H4 (cell line): ENCODE results near the gene IL20RB. TPM values are rescaled to one million over a fixed set of nuclear protein-coding genes. Genes with fewer than 3 reads are reported as not detected.

Experiments used
- DNase-seq: peaks from one replicate; pipeline ENCODE4 v3.0.0-alpha.2; 2015; ENCODE audit warnings: low spot score
- total RNA-seq: library from RNA; depleted of rRNA; stranded (reverse); fragments of >200 nt; shearing (Covaris generic); gene quantifications from 2 replicates; pipeline ENCODE4 v1.2.3, GENCODE V29; 2014; rRNA removed

IL20RB gene
- total RNA-seq, 1 experiment from 2014 or later = 61.5 TPM

DNA sequence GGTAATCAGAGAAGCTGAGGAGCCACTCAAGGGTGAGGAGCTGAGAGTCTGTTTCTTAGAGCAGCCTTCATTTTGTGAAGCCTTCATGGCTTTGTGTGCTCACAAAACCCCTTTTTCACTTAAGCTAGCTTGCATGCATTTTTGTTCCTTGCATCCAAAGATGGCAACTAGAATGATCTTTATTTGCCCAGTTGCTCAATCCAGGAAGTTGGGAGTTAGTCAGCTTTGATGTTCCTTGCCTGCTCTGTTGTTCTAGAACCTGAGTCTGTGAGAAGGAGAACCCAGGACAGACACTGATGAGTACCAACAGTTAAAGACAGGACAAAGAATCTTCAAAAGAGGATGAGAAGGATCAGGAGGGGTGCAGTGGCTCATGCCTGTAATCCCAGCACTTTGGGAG is 81.8 kb downstream of the IL20RB start:
- DNase-seq = no peak

DNA sequence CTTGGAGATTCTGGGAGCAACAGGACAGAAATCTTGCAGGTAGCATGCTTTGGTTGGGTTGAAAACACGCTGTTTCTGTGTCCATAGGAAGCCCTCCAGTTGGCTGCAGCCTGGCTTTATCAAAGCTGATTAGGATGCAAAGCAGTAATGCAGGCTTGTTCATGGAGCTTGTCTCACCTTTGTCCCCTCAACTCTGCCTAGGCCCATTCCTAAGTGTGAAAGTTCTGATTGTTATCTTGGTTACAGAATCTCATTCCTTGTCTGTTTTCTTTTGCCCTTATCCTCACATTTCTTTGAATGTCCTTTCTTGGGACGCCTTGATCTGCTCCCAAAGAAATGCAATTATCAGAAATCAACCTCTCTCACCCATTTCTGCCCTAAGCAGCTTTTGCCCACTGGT is 83.5 kb downstream of the IL20RB start:
- no peak for DNase-seq

DNA sequence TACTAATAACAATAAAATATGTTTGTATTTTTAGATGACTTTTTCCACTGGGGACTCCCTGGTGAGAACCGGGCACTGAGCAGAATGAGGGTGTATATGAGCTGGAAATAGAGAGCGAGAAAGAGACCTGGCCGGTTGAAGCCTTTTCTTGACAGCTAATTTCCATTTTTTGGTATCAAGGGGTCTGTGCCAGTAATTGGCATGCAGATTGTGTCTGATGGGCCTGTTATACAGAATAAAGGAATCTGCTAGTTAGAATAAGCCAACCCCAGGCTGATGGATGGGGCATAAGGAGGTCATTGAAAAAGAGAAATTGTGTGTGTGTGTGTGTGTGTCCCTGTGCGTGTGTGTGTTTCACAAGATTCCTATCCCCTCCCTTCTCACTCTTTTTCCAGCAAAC is 83.9 kb downstream of the IL20RB start:
- DNase-seq = no peak

DNA sequence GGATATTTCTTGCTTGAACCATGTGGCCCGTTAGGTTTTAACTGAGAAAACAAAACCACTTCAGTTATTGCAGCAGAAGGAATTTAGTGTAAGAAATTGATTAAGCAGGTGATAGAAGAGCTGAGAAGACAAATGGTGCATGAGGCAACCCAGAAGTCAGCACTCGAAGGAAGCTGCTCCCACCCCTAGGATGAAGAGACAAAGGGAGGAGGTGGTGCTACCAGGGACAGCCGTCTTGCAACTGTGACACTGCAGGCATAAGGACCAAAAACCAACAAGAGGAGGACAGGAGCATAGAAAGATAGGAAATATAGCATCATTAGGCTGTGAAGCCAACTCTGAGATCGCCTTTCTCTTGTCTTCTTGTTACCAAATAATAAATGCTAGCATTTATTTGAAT is 89.0 kb downstream of the IL20RB start:
- DNase-seq = no peak

DNA sequence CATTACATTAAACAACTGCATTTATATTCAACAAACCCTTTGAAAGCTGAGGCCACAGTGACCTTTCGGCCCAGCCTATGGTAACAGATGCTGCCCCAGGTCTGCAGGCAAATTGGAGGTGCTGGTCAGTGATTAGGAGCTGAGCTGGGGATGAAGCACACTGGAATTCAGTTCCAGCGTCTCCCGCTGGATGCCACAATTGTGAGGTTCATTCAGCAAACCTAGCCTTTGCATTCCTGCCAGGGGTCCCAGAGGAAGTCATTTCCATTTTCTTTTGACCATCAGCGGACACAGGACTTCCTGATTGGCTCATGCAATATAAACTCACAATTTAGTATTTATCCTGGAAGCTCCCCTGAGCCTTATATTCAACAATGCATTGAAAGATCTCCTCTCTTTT is 89.5 kb downstream of the IL20RB start:
- DNase-seq = no peak

DNA sequence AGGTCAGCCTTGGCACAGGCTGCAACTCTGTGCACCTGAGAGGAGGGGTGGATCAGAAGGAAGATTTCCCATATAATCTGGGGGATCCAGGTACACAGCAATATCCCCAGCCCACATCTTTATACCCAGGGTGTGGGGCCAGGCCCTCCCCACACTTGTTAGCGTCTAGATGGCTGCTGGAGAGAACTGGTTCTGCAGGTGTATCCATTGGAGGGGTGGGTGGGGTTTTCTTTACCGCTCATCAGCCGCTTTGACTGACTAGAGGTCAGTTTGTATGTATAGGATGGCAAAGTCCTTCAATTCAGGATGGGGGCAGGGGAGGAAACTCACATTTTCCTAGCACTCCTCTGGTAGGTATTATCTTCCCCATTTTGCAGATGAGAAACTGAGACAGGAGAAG is 92.5 kb downstream of the IL20RB start:
- DNase-seq = no peak

DNA sequence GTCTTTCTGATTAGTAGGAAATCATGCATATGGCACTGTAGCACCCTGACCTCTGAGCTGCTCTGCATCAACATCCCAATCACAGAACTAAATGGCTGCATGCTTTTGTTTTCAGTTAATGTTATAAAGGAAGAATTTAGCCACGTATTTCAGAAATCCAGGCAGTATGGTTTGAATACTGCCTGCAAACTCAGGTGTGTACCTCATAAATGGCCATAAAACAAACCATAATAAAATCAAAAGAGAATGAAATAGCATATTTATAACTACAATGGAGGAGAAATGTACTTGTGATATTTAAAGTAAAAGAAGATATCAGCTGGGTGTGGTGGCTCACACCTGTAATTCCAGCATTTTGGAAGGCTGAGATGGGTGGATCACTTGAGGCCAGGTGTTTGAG is 94.5 kb downstream of the IL20RB start:
- no peak for DNase-seq

Other genes with a start within 250 kb of the IL20RB start
- 21.6 and 31.0 TPM in 2 replicates for gene STAG1, start 205.6 kb upstream of the IL20RB start, total RNA-seq
- gene SLC35G2, start 138.9 kb upstream of the IL20RB start, total RNA-seq = 6.3 and 8.0 TPM in 2 replicates
- 44.7 and 79.9 TPM in 2 replicates for gene NCK1, start 95.8 kb upstream of the IL20RB start, total RNA-seq